ENCODE results near the gene PARP9.

DNA sequence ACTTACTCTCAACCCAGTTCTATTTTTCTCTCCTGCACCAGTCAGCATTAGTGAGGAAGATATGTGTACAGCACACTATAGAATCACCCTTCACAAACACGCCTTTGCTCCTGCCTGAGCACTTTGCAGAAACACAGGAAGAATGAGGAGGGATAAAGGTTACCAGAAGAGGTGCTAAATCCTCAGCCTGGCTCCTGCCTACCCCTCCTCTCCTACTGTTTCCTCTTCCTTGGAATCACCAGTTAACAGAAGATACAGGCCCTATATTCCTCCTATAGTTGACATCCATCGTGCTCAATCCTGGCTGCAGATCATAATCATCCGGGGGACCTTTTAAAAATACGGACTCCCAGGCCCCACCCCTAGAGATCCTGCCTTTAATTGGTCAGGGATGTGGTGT is 42.2 kb upstream of the PARP9 start:
- no peak for TF ChIP-seq POLR2A (IDR thresholded peaks at IDR 0.05)
- TF ChIP-seq, protein P1, sequence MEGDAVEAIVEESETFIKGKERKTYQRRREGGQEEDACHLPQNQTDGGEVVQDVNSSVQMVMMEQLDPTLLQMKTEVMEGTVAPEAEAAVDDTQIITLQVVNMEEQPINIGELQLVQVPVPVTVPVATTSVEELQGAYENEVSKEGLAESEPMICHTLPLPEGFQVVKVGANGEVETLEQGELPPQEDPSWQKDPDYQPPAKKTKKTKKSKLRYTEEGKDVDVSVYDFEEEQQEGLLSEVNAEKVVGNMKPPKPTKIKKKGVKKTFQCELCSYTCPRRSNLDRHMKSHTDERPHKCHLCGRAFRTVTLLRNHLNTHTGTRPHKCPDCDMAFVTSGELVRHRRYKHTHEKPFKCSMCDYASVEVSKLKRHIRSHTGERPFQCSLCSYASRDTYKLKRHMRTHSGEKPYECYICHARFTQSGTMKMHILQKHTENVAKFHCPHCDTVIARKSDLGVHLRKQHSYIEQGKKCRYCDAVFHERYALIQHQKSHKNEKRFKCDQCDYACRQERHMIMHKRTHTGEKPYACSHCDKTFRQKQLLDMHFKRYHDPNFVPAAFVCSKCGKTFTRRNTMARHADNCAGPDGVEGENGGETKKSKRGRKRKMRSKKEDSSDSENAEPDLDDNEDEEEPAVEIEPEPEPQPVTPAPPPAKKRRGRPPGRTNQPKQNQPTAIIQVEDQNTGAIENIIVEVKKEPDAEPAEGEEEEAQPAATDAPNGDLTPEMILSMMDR (IDR thresholded peaks at IDR 0.05): no peak
- TF ChIP-seq EP300 (IDR thresholded peaks at IDR 0.05): no peak
- no peak for TF ChIP-seq POLR2AphosphoS5 (IDR thresholded peaks at IDR 0.05)

Measured in gastroesophageal sphincter (tissue), 3 donors.